ENCODE measurements around the gene TPM3. TPM values are rescaled to one million over a fixed set of nuclear protein-coding genes. Genes with fewer than 3 reads are reported as not detected.

Gene TPM3
- total and polyA plus RNA-seq, 9 of the 15 experiments (the other 6 are each of a cell fraction or from before 2014, with no cell fraction given): 202 to 604 (median 421) TPM

DNA sequence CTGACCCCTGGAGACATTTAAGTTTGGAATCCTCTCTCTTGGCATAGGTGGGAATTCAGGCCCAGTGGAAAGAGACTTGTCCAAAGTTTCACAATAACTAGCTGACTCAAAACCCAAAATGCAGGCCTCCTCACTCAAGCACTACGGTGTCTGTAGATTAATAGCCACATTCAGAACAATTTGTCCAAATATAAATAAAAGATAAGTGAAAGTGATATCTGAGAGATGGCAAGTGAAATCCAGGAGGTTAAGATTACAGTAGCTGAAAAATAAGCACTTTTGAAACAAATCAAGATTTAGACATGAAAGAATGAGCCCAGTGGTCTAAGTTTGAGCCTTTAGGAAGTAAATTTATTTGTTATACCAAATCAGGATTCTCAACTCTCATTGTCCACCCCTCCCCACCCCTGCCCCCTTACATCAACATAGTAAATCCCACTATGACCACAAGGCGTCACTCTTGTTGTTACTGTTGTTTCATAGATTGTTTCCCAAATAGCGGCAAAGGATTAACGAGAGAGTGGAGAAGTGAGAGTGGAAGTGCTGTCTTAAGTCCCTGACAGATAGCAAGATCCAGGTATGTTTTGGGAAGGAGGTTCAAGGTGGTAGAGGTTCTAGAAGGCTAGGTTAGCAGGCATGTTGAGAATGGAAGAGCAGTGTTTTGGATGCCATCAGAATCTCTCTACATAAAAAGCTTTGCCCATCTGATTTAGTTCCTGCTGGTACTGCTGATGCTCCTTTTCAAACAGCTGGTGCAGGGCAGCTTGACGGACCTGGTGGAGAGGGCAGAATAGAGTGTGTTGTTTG is 7.1 kb upstream of the TPM3 start (continued):
- TF ChIP-seq, protein P1, sequence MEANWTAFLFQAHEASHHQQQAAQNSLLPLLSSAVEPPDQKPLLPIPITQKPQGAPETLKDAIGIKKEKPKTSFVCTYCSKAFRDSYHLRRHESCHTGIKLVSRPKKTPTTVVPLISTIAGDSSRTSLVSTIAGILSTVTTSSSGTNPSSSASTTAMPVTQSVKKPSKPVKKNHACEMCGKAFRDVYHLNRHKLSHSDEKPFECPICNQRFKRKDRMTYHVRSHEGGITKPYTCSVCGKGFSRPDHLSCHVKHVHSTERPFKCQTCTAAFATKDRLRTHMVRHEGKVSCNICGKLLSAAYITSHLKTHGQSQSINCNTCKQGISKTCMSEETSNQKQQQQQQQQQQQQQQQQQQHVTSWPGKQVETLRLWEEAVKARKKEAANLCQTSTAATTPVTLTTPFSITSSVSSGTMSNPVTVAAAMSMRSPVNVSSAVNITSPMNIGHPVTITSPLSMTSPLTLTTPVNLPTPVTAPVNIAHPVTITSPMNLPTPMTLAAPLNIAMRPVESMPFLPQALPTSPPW (CRISPR knock-in tag; IDR thresholded peaks at IDR 0.05): peak; percentile 80
- TF ChIP-seq OTX1 (CRISPR knock-in tag; IDR thresholded peaks at IDR 0.05) (no peak), FOXK2 (conservative IDR thresholded peaks at IDR 0.05 in 1 of 2, IDR thresholded peaks at IDR 0.05 in 1 of 2; ENCODE audit: low read depth in 2 of 2) (peak; percentile 46 to 55; a peak in 2 of 4 replicates), RFX1 (IDR thresholded peaks at IDR 0.05) (no peak)
- TF ChIP-seq, protein P2, sequence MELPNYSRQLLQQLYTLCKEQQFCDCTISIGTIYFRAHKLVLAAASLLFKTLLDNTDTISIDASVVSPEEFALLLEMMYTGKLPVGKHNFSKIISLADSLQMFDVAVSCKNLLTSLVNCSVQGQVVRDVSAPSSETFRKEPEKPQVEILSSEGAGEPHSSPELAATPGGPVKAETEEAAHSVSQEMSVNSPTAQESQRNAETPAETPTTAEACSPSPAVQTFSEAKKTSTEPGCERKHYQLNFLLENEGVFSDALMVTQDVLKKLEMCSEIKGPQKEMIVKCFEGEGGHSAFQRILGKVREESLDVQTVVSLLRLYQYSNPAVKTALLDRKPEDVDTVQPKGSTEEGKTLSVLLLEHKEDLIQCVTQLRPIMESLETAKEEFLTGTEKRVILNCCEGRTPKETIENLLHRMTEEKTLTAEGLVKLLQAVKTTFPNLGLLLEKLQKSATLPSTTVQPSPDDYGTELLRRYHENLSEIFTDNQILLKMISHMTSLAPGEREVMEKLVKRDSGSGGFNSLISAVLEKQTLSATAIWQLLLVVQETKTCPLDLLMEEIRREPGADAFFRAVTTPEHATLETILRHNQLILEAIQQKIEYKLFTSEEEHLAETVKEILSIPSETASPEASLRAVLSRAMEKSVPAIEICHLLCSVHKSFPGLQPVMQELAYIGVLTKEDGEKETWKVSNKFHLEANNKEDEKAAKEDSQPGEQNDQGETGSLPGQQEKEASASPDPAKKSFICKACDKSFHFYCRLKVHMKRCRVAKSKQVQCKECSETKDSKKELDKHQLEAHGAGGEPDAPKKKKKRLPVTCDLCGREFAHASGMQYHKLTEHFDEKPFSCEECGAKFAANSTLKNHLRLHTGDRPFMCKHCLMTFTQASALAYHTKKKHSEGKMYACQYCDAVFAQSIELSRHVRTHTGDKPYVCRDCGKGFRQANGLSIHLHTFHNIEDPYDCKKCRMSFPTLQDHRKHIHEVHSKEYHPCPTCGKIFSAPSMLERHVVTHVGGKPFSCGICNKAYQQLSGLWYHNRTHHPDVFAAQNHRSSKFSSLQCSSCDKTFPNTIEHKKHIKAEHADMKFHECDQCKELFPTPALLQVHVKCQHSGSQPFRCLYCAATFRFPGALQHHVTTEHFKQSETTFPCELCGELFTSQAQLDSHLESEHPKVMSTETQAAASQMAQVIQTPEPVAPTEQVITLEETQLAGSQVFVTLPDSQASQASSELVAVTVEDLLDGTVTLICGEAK (IDR thresholded peaks at IDR 0.05): 0 out of 2 replicates have a peak, but pooled peaks have one; percentile 24
- TF ChIP-seq, protein P2 (CRISPR knock-in tag; IDR thresholded peaks at IDR 0.05): no peak
- TF ChIP-seq, protein P3, sequence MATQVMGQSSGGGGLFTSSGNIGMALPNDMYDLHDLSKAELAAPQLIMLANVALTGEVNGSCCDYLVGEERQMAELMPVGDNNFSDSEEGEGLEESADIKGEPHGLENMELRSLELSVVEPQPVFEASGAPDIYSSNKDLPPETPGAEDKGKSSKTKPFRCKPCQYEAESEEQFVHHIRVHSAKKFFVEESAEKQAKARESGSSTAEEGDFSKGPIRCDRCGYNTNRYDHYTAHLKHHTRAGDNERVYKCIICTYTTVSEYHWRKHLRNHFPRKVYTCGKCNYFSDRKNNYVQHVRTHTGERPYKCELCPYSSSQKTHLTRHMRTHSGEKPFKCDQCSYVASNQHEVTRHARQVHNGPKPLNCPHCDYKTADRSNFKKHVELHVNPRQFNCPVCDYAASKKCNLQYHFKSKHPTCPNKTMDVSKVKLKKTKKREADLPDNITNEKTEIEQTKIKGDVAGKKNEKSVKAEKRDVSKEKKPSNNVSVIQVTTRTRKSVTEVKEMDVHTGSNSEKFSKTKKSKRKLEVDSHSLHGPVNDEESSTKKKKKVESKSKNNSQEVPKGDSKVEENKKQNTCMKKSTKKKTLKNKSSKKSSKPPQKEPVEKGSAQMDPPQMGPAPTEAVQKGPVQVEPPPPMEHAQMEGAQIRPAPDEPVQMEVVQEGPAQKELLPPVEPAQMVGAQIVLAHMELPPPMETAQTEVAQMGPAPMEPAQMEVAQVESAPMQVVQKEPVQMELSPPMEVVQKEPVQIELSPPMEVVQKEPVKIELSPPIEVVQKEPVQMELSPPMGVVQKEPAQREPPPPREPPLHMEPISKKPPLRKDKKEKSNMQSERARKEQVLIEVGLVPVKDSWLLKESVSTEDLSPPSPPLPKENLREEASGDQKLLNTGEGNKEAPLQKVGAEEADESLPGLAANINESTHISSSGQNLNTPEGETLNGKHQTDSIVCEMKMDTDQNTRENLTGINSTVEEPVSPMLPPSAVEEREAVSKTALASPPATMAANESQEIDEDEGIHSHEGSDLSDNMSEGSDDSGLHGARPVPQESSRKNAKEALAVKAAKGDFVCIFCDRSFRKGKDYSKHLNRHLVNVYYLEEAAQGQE (IDR thresholded peaks at IDR 0.05; ENCODE audit: borderline replicate concordance): peak; percentile 56; the same call in 1 of the 2 replicates
- TF ChIP-seq, protein P3 (CRISPR knock-in tag; IDR thresholded peaks at IDR 0.05; ENCODE audit: low read depth): no peak

All from K562 (cell line).